ENCODE data around the gene EFNA5.
"Not testable (repeated sequence)": the region's sequence is repeated elsewhere in the genome, so short reads cannot be mapped to it uniquely, and the experiment has no call there.

The EFNA5 gene

GRCh38 chr5:107499237-107499636 lies 171.5 kb downstream of the EFNA5 start:
- DNase-seq (ENCODE audit: low read depth in 4 of 4, low spot score in 1 of 4): no peak

- no peak for DNase-seq (ENCODE audit: low read depth in 4 of 4, low spot score in 1 of 4)
Observed at GRCh38 chr5:107496466-107496865, 174.3 kb downstream of the EFNA5 start.

DNA sequence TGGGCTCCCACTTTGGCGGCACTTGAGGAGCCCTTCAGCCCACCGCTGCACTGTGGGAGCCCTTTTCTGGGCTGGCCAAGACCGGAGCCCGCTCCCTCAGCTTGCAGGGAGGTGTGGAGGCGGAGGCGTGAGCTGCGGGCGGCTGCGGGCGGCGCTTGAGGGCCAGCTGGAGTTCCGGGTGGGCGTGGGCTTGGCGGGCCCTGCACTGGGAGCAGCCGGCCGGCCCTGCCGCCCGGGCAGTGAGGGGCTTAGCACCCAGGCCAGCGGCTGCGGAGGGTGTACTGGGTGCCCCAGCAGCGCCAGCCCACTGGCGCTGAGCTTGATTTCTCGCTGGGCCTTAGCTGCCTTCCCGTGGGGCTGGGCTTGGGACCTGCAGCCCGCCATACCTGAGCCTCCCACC lies 176.6 kb downstream of the EFNA5 start:
- not testable (repeated sequence) for DNase-seq (ENCODE audit: low read depth in 4 of 4, low spot score in 1 of 4)

- DNase-seq (ENCODE audit: low read depth in 4 of 4, low spot score in 1 of 4): no peak
Observed at GRCh38 chr5:107487056-107487542, 183.6 kb downstream of the EFNA5 start.

GRCh38 chr5:107486489-107486888 lies 184.2 kb downstream of the EFNA5 start:
- peak in 3 of 4 experiments; percentile 3 to 31 (median 20) for DNase-seq (ENCODE audit: low read depth in 4 of 4, low spot score in 1 of 4)

DNA sequence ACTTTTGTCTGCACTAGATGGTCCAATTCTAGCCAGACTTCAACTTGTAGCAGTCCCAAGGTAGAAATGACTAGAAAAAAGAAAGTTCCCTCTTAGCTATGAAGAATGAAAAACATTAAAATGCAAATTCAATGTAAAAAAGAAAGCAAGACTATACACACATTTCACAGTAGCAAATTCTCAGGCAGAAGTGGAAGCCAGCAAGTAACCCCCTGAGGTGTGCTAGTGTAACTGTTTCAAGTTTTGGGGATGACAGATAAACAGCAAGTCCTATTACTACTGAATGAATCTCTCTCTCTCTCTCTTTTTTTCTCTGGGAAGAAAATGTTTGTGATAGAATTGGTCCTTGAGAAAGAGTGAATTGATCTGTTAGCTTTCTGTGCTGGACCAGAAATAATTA lies 185.6 kb downstream of the EFNA5 start:
- no peak for DNase-seq (ENCODE audit: low read depth in 4 of 4, low spot score in 1 of 4)

- DNase-seq (ENCODE audit: low read depth in 4 of 4, low spot score in 1 of 4): no peak
Observed at GRCh38 chr5:107484281-107484680, 186.5 kb downstream of the EFNA5 start.

- DNase-seq (ENCODE audit: low read depth in 4 of 4, low spot score in 1 of 4): no peak
Observed at GRCh38 chr5:107483231-107484024, 187.3 kb downstream of the EFNA5 start.

DNA sequence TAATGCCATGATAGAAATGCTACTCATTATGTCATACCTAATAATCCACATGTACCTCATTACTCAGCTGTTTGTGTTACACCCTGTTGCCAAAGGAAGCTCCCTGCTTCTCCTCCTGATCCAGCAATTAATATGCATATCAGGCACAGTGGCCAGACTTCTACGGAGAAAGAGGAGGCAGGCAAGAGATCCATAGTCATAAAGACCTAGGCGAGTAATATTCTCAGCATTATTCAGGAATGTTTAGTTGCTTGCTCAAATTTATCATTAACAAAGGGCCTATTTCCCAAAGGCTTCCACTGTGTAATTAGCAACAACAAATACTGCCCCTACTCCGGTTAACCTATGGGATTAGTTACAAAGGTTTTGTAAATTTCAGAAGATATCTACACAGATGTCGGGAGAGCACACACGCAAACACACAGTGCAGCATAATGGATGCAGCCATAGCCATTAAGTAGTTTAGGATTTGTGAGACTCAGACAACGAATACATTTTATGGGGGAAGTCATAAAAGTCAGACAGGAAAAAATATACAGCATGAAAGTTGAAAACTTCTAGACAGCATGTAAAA lies 192.6 kb downstream of the EFNA5 start:
- no peak for DNase-seq (ENCODE audit: low read depth in 4 of 4, low spot score in 1 of 4)

DNA sequence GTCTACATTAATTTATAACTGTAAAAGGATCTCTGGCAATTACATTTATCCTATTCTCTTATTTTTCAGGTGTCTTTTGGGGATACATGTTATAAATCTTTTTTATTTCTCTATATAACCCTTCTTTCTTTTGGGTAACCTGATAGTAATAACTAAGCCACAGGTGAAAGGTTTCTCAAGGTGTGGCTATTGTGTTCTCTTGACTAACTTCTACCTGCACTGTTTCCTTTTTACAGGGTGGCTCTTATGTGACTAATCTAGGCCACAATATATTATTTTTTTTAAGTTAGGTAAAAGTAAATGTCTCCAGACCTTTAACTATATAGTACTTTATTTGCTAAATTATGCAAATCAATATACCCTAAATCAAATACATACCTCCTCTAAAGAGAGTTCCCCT lies 193.2 kb downstream of the EFNA5 start:
- DNase-seq (ENCODE audit: low read depth in 4 of 4, low spot score in 1 of 4): no peak

- DNase-seq (ENCODE audit: low read depth in 4 of 4, low spot score in 1 of 4): no peak
Observed at GRCh38 chr5:107476783-107477182, 194.0 kb downstream of the EFNA5 start.

DNA sequence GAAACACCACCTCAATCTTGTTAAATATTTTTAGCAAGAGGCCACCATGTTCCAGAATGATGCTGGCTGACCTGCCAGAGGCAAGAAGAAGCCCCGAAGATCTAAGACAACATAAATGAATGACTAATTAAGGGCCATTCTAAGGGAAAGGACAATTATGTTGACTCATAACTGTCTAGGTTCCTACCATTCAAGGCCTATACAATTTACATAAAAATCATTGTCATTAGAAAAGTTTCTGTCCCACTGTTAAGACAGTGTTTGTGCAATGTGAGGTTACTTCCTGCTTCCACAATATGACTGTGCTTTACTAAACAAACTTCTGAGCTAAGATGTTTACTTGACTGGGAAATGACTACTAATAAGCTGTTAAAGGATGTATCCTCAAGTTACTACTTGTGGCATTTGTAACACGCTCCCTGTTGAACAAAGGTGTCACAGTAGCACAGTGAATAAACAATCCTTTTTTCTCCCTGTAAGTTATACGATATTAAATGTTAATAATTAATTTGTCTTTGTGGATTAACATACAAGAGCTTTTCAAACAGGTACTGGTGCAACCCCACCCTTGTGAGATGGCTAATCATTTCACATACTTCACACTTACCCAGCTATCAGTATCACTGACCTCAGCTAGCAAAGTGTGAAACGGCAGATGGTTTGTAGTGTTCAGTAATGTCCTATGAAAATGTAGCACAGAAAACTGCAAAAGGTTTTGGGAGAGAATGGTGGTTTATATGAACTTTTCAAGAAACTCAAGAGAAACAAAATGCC lies 195.8 kb downstream of the EFNA5 start:
- no peak for DNase-seq (ENCODE audit: low read depth in 4 of 4, low spot score in 1 of 4)

DNA sequence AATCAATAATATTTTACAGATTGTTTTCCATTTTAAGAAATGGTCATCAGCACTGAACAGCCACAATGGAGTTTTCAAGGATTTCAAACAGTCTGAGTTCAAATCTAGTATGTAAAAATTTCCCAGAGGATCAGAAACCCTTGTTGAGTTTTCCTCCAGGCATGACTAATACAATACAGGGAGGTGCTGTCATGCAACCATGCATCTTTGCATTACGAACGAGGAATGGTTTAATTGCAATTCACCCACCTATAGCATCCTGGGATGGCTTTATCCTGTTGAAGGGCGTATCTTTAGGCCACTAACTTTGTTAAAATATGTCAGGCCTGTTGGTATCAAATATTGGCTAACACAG lies 196.4 kb downstream of the EFNA5 start:
- no peak for DNase-seq (ENCODE audit: low read depth in 4 of 4, low spot score in 1 of 4)

DNA sequence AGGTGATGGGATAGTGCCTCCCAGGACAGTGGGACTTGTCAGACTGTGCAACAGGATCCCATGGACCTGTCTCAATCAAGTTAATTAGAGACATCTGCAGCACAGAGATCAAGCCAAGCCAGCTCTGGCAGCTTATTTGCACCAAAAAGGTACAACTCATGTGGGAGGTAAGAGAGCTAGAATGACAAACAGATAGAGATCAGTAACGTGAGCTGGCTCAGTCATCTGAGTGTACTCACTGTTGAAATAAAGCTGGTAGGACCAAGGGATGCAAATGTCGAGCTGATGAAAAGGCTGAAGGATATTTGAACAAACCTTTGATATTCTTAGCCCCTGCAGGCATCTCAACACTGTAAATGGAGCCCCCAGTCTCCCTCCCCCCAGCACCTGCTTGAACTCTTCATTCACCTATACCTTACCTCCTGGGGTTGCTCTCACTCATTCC lies 198.1 kb downstream of the EFNA5 start:
- no peak for DNase-seq (ENCODE audit: low read depth in 4 of 4, low spot score in 1 of 4)

DNA sequence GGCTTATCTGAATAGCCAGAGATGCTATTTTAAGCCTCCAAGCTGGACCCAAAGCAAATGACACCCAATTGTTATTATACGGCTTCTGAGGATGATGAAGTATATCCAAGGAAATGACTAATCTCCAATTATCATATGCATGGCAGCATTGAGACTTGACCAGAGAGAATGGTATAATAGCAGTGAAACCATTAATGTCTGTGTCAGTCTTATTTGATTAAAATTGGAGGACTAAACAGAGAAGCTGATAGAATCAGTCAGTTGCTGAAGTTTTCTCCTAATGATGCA lies 200.5 kb downstream of the EFNA5 start:
- no peak for DNase-seq (ENCODE audit: low read depth in 4 of 4, low spot score in 1 of 4)

GRCh38 chr5:107469485-107470294 lies 201.0 kb downstream of the EFNA5 start:
- DNase-seq (ENCODE audit: low read depth in 4 of 4, low spot score in 1 of 4): no peak

DNA sequence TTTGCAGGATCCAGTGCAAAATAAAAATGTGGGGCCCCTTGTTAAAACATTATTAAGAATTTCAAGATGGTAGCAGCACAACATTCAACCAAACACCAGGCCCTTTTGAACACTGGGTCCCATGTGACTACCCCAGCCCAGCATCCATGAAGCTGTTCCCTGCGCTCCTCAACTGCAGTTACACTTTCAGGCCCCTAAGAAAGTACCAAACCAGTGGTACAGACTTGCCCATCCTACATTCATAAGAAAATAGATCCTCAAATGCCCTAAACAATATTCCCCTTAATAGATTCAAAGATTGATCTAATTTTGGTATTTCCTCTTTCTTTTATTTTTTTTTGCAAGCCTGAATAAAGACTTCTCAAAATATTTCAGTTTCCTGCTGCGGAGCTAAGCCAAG lies 201.7 kb downstream of the EFNA5 start:
- DNase-seq (ENCODE audit: low read depth in 4 of 4, low spot score in 1 of 4): no peak

GRCh38 chr5:107468276-107468675 lies 202.5 kb downstream of the EFNA5 start:
- no peak for DNase-seq (ENCODE audit: low read depth in 4 of 4, low spot score in 1 of 4)

DNA sequence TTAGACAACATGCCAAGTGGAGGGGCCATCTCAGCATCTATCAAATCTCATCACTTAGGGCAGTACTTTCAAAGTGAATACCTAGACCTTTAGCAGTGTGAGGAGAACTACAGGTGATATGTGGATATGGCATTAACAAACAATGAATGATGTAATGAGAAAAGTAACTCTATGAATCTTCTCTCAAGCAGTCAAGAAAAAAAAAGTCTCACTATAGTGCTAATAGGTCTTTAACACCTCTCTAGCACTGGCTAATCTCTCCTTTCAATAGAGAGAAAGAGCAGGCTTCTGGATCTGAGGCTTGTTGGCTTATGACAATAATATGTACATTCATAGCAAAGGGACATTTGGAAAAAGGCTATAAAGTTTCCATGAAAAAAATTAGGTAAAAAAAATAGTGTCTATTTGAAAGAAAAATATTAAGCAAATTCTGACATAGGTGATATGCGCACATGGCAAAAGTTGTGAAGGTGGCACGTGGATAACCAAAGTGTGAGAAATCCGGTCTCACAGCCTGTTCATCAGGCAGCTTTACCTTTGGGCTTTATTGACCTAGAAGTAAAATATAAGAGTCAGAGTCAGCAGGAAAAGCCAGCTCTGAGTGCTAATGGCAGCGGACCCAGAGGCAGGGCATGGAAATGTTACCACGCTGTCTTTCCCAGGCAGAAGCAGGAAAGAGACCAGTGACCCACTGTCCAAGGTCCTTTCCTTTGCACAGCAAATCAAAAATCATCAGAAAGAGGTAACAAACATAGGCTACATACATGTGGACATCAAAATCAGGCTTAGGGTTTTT lies 203.4 kb downstream of the EFNA5 start:
- no peak for DNase-seq (ENCODE audit: low read depth in 4 of 4, low spot score in 1 of 4)

DNA sequence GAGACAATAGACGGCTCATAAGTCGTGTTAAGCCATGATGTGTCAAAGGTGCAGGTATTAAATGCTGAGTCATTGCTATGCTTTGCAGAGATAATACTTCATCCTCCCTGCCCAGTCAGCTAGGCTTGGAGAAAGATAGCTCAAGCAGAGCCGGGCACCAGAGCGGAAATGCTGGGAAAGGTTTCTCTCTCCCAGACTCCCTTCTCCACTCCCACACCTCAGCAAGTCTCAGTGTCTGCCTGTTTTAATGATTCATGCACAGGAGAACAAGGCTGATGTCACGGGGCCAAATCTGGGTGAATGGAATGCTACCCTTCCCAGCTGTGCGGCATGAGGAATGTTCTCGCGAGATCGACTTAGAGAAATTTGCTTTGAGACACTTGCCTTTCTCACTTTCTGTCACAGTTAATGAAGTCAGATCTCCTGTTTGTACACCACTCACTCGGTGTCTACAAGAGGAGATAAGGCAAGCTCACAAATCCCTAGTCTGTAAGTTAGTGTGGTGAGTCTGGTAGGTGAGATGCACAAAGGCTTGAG lies 204.4 kb downstream of the EFNA5 start:
- DNase-seq (ENCODE audit: low read depth in 4 of 4, low spot score in 1 of 4): no peak

Measured in stimulated activated CD4-positive, alpha-beta T cell treated with anti-CD3 and anti-CD28 coated beads, Interleukin-1b, Interleukin-23, amount 100 ng/mL, for 24 hours (primary cell).